ENCODE data around the gene TNFSF4. TPM values are rescaled to one million over a fixed set of nuclear protein-coding genes. Genes with fewer than 3 reads are reported as not detected.

TNFSF4 gene
- polyA plus RNA-seq, 1 donor from 2014 or later: 1.0 TPM

GRCh38 chr1:173163222-173163621 lies 43.9 kb downstream of the TNFSF4 start:
- Histone ChIP-seq H4K20me1 (ENCODE audit: insufficient read depth) (no peaks in the 10 kb centered on the region), H3K9me3 (ENCODE audit: low read length) (no peaks in the 10 kb centered on the region), H3K9ac (ENCODE audit: low read length) (no peak overlapping the region), H3F3A (ENCODE audit: insufficient read depth, low read length, poor library complexity, severe bottlenecking) (no peaks in the 10 kb centered on the region), H3K79me2 (replicated peaks; ENCODE audit: insufficient read depth, low read length) (no peaks in the 10 kb centered on the region), H3K27ac (ENCODE audit: low read length) (no peak overlapping the region), H3K27me3 (ENCODE audit: insufficient read depth, low read depth, low read length) (no peaks in the 10 kb centered on the region), H3K4me3 (ENCODE audit: low read length) (no peak overlapping the region), H3K9me2 (ENCODE audit: insufficient read depth, low read length) (no peaks in the 10 kb centered on the region), H3K36me3 (ENCODE audit: insufficient read depth, low read length) (no peaks in the 10 kb centered on the region), H2AFZ (ENCODE audit: low read depth, low read length) (no peak overlapping the region), H3K4me2 (ENCODE audit: low read length) (no peak overlapping the region)
- TF ChIP-seq POLR2AphosphoS5 (IDR thresholded peaks at IDR 0.05) (no peak), EP300 (conservative IDR thresholded peaks at IDR 0.05; ENCODE audit: poor library complexity, severe bottlenecking) (no peak), SMC3 (conservative IDR thresholded peaks at IDR 0.05; ENCODE audit: poor library complexity) (no peak), TAF1 (IDR thresholded peaks at IDR 0.05; ENCODE audit: low read depth) (no peak), MXI1 (conservative IDR thresholded peaks at IDR 0.05; ENCODE audit: poor library complexity, severe bottlenecking) (no peak), EZH2 (IDR thresholded peaks at IDR 0.05; ENCODE audit: borderline replicate concordance, insufficient read depth, low read length, poor library complexity, severe bottlenecking) (no peak), RAD21 (conservative IDR thresholded peaks at IDR 0.05) (no peak), REST (IDR thresholded peaks at IDR 0.05; ENCODE audit: borderline replicate concordance) (no peak)
- TF ChIP-seq, protein P1, sequence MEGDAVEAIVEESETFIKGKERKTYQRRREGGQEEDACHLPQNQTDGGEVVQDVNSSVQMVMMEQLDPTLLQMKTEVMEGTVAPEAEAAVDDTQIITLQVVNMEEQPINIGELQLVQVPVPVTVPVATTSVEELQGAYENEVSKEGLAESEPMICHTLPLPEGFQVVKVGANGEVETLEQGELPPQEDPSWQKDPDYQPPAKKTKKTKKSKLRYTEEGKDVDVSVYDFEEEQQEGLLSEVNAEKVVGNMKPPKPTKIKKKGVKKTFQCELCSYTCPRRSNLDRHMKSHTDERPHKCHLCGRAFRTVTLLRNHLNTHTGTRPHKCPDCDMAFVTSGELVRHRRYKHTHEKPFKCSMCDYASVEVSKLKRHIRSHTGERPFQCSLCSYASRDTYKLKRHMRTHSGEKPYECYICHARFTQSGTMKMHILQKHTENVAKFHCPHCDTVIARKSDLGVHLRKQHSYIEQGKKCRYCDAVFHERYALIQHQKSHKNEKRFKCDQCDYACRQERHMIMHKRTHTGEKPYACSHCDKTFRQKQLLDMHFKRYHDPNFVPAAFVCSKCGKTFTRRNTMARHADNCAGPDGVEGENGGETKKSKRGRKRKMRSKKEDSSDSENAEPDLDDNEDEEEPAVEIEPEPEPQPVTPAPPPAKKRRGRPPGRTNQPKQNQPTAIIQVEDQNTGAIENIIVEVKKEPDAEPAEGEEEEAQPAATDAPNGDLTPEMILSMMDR (IDR thresholded peaks at IDR 0.05; ENCODE audit: poor library complexity, severe bottlenecking): no peak

GRCh38 chr1:173162601-173163000 lies 44.5 kb downstream of the TNFSF4 start:
- H3K27ac ChIP-seq (ENCODE audit: low read length): no peak overlapping the region
- no peak for TF ChIP-seq TAF1 (IDR thresholded peaks at IDR 0.05; ENCODE audit: low read depth)
- no peak for TF ChIP-seq POLR2AphosphoS5 (IDR thresholded peaks at IDR 0.05)
- TF ChIP-seq EP300 (conservative IDR thresholded peaks at IDR 0.05; ENCODE audit: poor library complexity, severe bottlenecking): no peak
- TF ChIP-seq, protein P1 (IDR thresholded peaks at IDR 0.05; ENCODE audit: poor library complexity, severe bottlenecking): no peak
- TF ChIP-seq SMC3 (conservative IDR thresholded peaks at IDR 0.05; ENCODE audit: poor library complexity): no peak
- TF ChIP-seq RAD21 (conservative IDR thresholded peaks at IDR 0.05): no peak
- no peak for TF ChIP-seq REST (IDR thresholded peaks at IDR 0.05; ENCODE audit: borderline replicate concordance)
- no peak for TF ChIP-seq MXI1 (conservative IDR thresholded peaks at IDR 0.05; ENCODE audit: poor library complexity, severe bottlenecking)
- no peaks in the 10 kb centered on the region for H3K9me3 ChIP-seq (ENCODE audit: low read length)
- H3K79me2 ChIP-seq (replicated peaks; ENCODE audit: insufficient read depth, low read length): no peaks in the 10 kb centered on the region
- no peaks in the 10 kb centered on the region for H4K20me1 ChIP-seq (ENCODE audit: insufficient read depth)
- no peaks in the 10 kb centered on the region for H3K9me2 ChIP-seq (ENCODE audit: insufficient read depth, low read length)
- no peak overlapping the region for H3K4me2 ChIP-seq (ENCODE audit: low read length)
- no peaks in the 10 kb centered on the region for H3F3A ChIP-seq (ENCODE audit: insufficient read depth, low read length, poor library complexity, severe bottlenecking)
- H3K27me3 ChIP-seq (ENCODE audit: insufficient read depth, low read depth, low read length): no peaks in the 10 kb centered on the region
- no peaks in the 10 kb centered on the region for H3K36me3 ChIP-seq (ENCODE audit: insufficient read depth, low read length)
- H2AFZ ChIP-seq (ENCODE audit: low read depth, low read length): no peak overlapping the region
- H3K9ac ChIP-seq (ENCODE audit: low read length): no peak overlapping the region
- H3K4me3 ChIP-seq (ENCODE audit: low read length): no peak overlapping the region
